ENCODE data around the gene BMPR1B. TPM values are rescaled to one million over a fixed set of nuclear protein-coding genes. Genes with fewer than 3 reads are reported as not detected.
"Not testable (repeated sequence)": the region's sequence is repeated elsewhere in the genome, so short reads cannot be mapped to it uniquely, and the experiment has no call there.

The BMPR1B gene
- total RNA-seq, 3 donors from 2014 or later = 0.64 to 7.2 (median 2.0) TPM

DNA sequence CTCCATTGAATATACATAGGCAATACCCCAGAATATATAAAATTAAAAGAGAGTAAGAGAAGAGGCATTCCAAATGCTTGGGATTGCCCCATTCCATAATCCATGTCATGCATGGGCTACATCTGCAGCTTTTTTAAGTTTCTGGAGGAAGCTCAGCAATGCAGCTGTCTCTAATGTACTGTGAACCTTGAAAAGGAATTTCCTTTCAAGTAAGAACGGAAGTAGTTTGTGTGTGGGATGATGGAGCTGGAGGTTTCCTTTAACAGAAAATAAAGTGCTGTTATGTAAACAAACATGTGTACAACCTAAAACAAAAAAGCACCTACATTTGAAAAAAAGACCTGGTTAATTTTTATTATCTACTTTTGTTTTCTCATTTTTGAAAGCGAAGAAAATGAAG lies 303.5 kb downstream of the BMPR1B start:
- DNase-seq (ENCODE audit: low spot score in 2 of 2) = no peak
- no peak overlapping the region for H3K4me3 ChIP-seq
- TF ChIP-seq, protein P1, sequence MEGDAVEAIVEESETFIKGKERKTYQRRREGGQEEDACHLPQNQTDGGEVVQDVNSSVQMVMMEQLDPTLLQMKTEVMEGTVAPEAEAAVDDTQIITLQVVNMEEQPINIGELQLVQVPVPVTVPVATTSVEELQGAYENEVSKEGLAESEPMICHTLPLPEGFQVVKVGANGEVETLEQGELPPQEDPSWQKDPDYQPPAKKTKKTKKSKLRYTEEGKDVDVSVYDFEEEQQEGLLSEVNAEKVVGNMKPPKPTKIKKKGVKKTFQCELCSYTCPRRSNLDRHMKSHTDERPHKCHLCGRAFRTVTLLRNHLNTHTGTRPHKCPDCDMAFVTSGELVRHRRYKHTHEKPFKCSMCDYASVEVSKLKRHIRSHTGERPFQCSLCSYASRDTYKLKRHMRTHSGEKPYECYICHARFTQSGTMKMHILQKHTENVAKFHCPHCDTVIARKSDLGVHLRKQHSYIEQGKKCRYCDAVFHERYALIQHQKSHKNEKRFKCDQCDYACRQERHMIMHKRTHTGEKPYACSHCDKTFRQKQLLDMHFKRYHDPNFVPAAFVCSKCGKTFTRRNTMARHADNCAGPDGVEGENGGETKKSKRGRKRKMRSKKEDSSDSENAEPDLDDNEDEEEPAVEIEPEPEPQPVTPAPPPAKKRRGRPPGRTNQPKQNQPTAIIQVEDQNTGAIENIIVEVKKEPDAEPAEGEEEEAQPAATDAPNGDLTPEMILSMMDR (IDR thresholded peaks at IDR 0.05) = no peak
- TF ChIP-seq POLR2AphosphoS5 (IDR thresholded peaks at IDR 0.05) (no peak), POLR2A (IDR thresholded peaks at IDR 0.05) (no peak)
- H3K27ac ChIP-seq = no peak overlapping the region
- intact Hi-C loops (cut with DNase I; ENCODE audit: low total_unique reads) = no loop called here
- H3K9me3 ChIP-seq = no peaks in the 10 kb centered on the region
- H3K4me1 ChIP-seq = no peaks in the 10 kb centered on the region
- H3K27me3 ChIP-seq = no peaks in the 10 kb centered on the region
- no peaks in the 10 kb centered on the region for H3K36me3 ChIP-seq

DNA sequence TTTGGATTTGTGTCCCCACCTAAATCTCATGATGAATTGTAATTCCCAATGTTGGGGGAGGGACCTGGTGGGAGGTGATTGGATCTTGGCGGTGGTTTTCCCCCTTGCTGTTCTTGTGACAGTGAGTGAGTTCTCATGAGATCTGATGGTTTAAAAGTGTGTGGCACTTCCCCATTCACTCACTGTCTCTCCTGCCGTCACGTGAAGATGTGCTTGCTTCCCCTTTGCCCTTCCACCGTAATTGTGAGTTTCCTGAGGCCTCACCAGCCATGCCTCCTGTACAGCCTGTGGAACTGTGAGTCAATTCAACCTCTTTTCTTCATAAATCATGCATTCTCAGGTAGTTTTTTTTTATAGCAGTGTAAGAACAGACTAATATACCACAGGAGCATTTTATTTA lies 304.0 kb downstream of the BMPR1B start:
- H3K27ac ChIP-seq; H3K27me3 ChIP-seq; DNase-seq (ENCODE audit: low spot score in 2 of 2); intact Hi-C loops (cut with DNase I; ENCODE audit: low total_unique reads); H3K36me3 ChIP-seq; H3K9me3 ChIP-seq; H3K4me1 ChIP-seq; H3K4me3 ChIP-seq: not testable (repeated sequence)

DNA sequence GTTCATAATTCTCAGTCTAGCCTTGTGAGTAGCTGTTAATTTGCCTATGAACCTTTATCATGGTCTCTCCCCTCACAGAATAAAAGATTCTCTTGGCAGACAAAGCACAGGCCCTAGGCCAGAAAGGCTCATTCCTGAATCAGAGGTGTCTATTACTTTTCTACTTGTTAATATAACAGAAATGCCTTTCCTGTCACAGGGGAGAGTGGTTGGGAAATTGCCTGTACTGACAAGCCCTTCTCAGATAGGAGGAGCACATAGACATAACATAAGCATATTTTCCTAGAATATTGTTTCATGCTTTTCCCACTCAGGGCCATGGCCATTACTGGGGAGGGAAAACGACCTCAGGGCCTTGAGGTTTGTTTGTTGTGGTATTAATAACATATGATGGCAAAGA lies 308.3 kb downstream of the BMPR1B start:
- no peak for DNase-seq (ENCODE audit: low spot score in 2 of 2)
- Histone ChIP-seq H3K27me3 (no peaks in the 10 kb centered on the region), H3K36me3 (no peaks in the 10 kb centered on the region), H3K27ac (no peak overlapping the region), H3K4me1 (no peaks in the 10 kb centered on the region), H3K9me3 (no peaks in the 10 kb centered on the region), H3K4me3 (no peak overlapping the region)
- TF ChIP-seq POLR2A (IDR thresholded peaks at IDR 0.05) (no peak), POLR2AphosphoS5 (IDR thresholded peaks at IDR 0.05) (no peak)
- TF ChIP-seq, protein P1 (IDR thresholded peaks at IDR 0.05) = no peak
- intact Hi-C loops (cut with DNase I; ENCODE audit: low total_unique reads) = no loop called here

DNA sequence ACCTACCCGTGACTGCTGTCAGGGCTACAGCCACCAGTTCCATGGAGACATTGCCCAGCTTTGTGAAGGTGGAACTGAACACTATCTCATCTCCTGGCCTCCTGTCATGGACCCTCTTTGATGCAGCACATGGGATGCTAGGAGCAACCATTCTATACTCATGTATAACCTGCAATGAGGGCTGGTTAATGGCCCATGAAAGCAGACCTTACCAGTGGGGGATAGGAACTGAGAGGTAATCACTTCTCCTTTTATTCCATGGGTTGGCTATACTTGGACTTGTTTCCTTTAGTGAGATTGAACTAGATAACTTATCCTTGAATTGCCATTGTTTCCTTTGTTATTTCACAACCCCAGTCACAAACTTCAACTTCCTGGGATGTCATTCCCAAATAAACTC lies 310.6 kb downstream of the BMPR1B start:
- Histone ChIP-seq H3K36me3 (no peaks in the 10 kb centered on the region), H3K9me3 (no peaks in the 10 kb centered on the region), H3K27ac (no peak overlapping the region), H3K27me3 (no peaks in the 10 kb centered on the region), H3K4me1 (no peaks in the 10 kb centered on the region), H3K4me3 (no peak overlapping the region)
- intact Hi-C loops (cut with DNase I; ENCODE audit: low total_unique reads) = no loop called here
- no peak for DNase-seq (ENCODE audit: low spot score in 2 of 2)
- TF ChIP-seq POLR2AphosphoS5 (IDR thresholded peaks at IDR 0.05) = no peak
- TF ChIP-seq, protein P1 (IDR thresholded peaks at IDR 0.05) = no peak

DNA sequence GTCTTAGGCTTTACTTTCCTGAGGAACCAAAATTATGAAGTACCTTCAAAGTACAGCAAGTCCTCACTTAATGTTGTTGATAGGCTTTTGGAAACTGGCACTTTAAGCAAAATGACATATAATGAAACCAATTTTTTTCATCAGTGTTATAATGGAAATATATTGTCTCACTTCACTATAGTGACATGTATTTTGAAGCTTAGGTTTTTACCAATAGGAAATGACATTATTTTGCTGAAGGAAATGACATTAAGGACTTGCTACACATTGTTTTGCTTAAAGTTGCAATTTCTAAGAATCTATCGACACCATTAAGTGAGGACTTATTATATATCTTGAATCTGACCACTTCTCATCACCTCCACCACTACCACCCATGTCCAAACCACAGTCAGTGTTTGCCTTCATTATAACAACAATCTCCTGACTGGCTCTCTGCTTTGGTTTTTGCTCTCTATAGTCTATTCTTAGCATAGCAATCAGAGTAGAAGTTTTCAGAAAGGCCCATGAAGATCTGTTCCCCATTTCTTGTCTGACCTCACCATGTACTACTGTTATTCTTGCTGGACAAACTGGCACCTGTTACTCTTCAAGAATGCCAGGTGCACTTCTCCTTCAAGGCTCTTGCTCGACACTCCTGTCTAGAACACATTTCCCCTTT lies 311.2 kb downstream of the BMPR1B start:
- intact Hi-C loops (cut with DNase I; ENCODE audit: low total_unique reads) = no loop called here
- Histone ChIP-seq H3K27me3 (no peaks in the 10 kb centered on the region), H3K27ac (no peak overlapping the region), H3K36me3 (no peaks in the 10 kb centered on the region), H3K4me1 (no peaks in the 10 kb centered on the region), H3K4me3 (no peak overlapping the region), H3K9me3 (no peaks in the 10 kb centered on the region)
- DNase-seq (ENCODE audit: low spot score in 2 of 2) = no peak
- TF ChIP-seq, protein P1 (IDR thresholded peaks at IDR 0.05) = no peak
- no peak for TF ChIP-seq POLR2A (IDR thresholded peaks at IDR 0.05)
- no peak for TF ChIP-seq POLR2AphosphoS5 (IDR thresholded peaks at IDR 0.05)

DNA sequence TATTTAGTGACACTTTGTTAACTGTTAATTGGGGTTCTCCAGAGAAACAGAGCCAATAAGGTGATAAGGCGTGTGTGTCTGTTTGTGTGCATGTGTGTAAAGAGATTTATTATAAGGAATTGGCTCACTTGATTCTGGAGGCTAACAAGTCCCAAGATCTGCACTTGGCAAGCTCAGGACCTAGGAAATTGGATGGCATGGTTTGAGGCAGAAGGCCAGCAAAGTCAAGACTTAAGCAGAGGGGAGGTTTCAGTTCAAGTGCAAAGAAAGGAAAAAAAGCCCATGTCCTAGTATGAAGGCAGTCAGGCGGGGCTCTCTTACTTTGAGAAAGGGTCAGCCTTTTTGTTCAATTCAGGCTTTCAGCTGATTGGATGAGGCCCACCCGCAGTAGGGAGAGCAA lies 314.1 kb downstream of the BMPR1B start:
- Histone ChIP-seq H3K4me3 (no peak overlapping the region), H3K4me1 (no peaks in the 10 kb centered on the region), H3K9me3 (no peaks in the 10 kb centered on the region), H3K27me3 (no peaks in the 10 kb centered on the region), H3K27ac (no peak overlapping the region), H3K36me3 (no peaks in the 10 kb centered on the region)
- intact Hi-C loops (cut with DNase I; ENCODE audit: low total_unique reads) = no loop called here
- no peak for TF ChIP-seq POLR2A (IDR thresholded peaks at IDR 0.05)
- TF ChIP-seq, protein P1 (IDR thresholded peaks at IDR 0.05) = no peak
- no peak for TF ChIP-seq POLR2AphosphoS5 (IDR thresholded peaks at IDR 0.05)
- no peak for DNase-seq (ENCODE audit: low spot score in 2 of 2)
